ENCODE data around the gene HNRNPH1.

The HNRNPH1 gene

GRCh38 chr5:179623906-179624741 lies 653 bp upstream of the HNRNPH1 start:
- DNase-seq = peak; percentile 96

- no peak for DNase-seq
Observed at GRCh38 chr5:179621551-179622214, 1.8 kb downstream of the HNRNPH1 start.

GRCh38 chr5:179620703-179621350 lies 2.6 kb downstream of the HNRNPH1 start:
- DNase-seq = no peak

- DNase-seq = no peak
Observed at GRCh38 chr5:179620293-179620692, 3.2 kb downstream of the HNRNPH1 start.

- no peak for DNase-seq
Observed at GRCh38 chr5:179619776-179620175, 3.7 kb downstream of the HNRNPH1 start.

GRCh38 chr5:179618923-179619554 lies 4.4 kb downstream of the HNRNPH1 start:
- DNase-seq = no peak

- DNase-seq = no peak
Observed at GRCh38 chr5:179617930-179618329, 5.5 kb downstream of the HNRNPH1 start.

- DNase-seq = no peak
Observed at GRCh38 chr5:179616002-179616594, 7.4 kb downstream of the HNRNPH1 start.

- DNase-seq = no peak
Observed at GRCh38 chr5:179615203-179615602, 8.3 kb downstream of the HNRNPH1 start.

- no peak for DNase-seq
Observed at GRCh38 chr5:179614745-179615144, 8.7 kb downstream of the HNRNPH1 start.

GRCh38 chr5:179613460-179614071 lies 9.9 kb downstream of the HNRNPH1 start:
- no peak for DNase-seq

GRCh38 chr5:179612577-179613459 lies 10.7 kb downstream of the HNRNPH1 start:
- DNase-seq = no peak

- DNase-seq = no peak
Observed at GRCh38 chr5:179610903-179611265, 12.6 kb downstream of the HNRNPH1 start.

- DNase-seq = no peak
Observed at GRCh38 chr5:179610109-179610902, 13.2 kb downstream of the HNRNPH1 start.

- no peak for DNase-seq
Observed at GRCh38 chr5:179609834-179610108, 13.7 kb downstream of the HNRNPH1 start.

- no peak for DNase-seq
Observed at GRCh38 chr5:179608131-179608581, 15.3 kb downstream of the HNRNPH1 start.

GRCh38 chr5:179607160-179607931 lies 16.1 kb downstream of the HNRNPH1 start:
- no peak for DNase-seq

GRCh38 chr5:179606910-179607159 lies 16.6 kb downstream of the HNRNPH1 start:
- DNase-seq = no peak

GRCh38 chr5:179606071-179606909 lies 17.2 kb downstream of the HNRNPH1 start:
- no peak for DNase-seq
